A549 (cell line): Measurements from ENCODE around the gene SORCS2. TPM values are rescaled to one million over a fixed set of nuclear protein-coding genes. Genes with fewer than 3 reads are reported as not detected.

Experiments
- ATAC-seq, 2 experiments: fragments of 200-7000 bp in 1 of 2; fragments of >200 bp in 1 of 2; cut with Nextera tagmentation in 1 of 2; cut with Tn5 transposase in 1 of 2; 3 replicates each; pipeline versions ENCODE4 v1.8.0 to v1.9.1; 2018 to 2020; ENCODE audit warnings: mild to moderate bottlenecking in 1 of 2, moderate library complexity in 1 of 2
- CTCF ChIA-PET: fragments of 300-600 bp; sonication (Branson Sonifier 250); formaldehyde crosslinking; extraction: SDS; loops from one replicate; lab custom pipeline; 2021; ENCODE audit warnings: antibody characterized with exemption, inconsistent platforms; lab: Yijun Ruan, JAX
- POLR2A ChIA-PET: fragments of 350-600 bp; formaldehyde crosslinking; extraction: SDS; loops from one replicate; lab custom pipeline; 2021; ENCODE audit warnings: antibody characterized with exemption, inconsistent platforms; lab: Yijun Ruan, JAX
- DNase-seq, 2 experiments: peaks; one replicate each; pipeline versions ENCODE4 v3.0.0 to v3.0.0-alpha.2; 2011 to 2016; ENCODE audit warnings: low read depth in 1 of 2, low spot score in 1 of 2
- FAIRE-seq: peaks from 2 replicates; lab custom pipeline; 2011; peaks lifted over from hg19 to GRCh38; lab: Jason Lieb, UNC
- H3K27ac ChIP-seq, 2 experiments: fragments of >200 bp; sonication (Bioruptor Twin); formaldehyde crosslinking; 3 replicates each; pipeline ENCODE4 v1.5.1; 2016 to 2017
- H3K4me1 ChIP-seq: fragments of >200 bp; sonication (Bioruptor Twin); formaldehyde crosslinking; 3 replicates; pipeline ENCODE4 v1.6.1; 2016
- H3K4me2 ChIP-seq: fragments of >200 bp; sonication (Bioruptor Twin); formaldehyde crosslinking; 3 replicates; pipeline ENCODE4 v1.6.1; 2016
- H3K4me3 ChIP-seq: fragments of >200 bp; sonication (Bioruptor Twin); formaldehyde crosslinking; 3 replicates; pipeline ENCODE4 v1.5.1; 2016
- H3K9me3 ChIP-seq: fragments of >200 bp; sonication (Bioruptor Twin); formaldehyde crosslinking; 3 replicates; pipeline ENCODE4 v1.6.1; 2016
- BHLHE40 ChIP-seq: IDR thresholded peaks from 2 replicates; pipeline ENCODE4 v1.6.1; 2012; ENCODE audit warnings: low read depth, low read length, inconsistent platforms
- CEBPB ChIP-seq, 2 experiments: fragments of >200 bp in 1 of 2; sonication (Bioruptor Twin) in 1 of 2; formaldehyde crosslinking in 1 of 2; IDR thresholded peaks; 2 replicates each; pipeline ENCODE4 v1.6.1; 2012 to 2016
- CHD4 ChIP-seq: fragments of 200-600 bp; sonication (generic); IDR thresholded peaks from 2 replicates; pipeline ENCODE4 v1.6.1; 2016; ENCODE audit warnings: antibody characterized with exemption, mild to moderate bottlenecking, borderline replicate concordance
- EHF ChIP-seq: fragments of 250-450 bp; sonication (Bioruptor Pico); IDR thresholded peaks from 2 replicates; pipeline ENCODE4 v1.5.0; 2020; ENCODE audit warnings: mild to moderate bottlenecking
- EHMT2 ChIP-seq: fragments of 200-600 bp; sonication (generic); IDR thresholded peaks from 2 replicates; pipeline ENCODE4 v1.6.1; 2016; ENCODE audit warnings: antibody characterized with exemption, low read depth, mild to moderate bottlenecking, moderate library complexity
- EP300 ChIP-seq, 2 experiments: fragments of >200 bp; sonication (Bioruptor Twin); formaldehyde crosslinking; IDR thresholded peaks; 2 replicates in 1 of 2; 3 replicates in 1 of 2; pipeline ENCODE4 v1.6.1; 2016 to 2017
- ESRRA ChIP-seq: fragments of 150-350 bp; IDR thresholded peaks from 2 replicates; pipeline ENCODE4 v1.6.1; 2014; ENCODE audit warnings: mild to moderate bottlenecking, low read length, borderline replicate concordance
- FOXS1 ChIP-seq: fragments of 250-450 bp; sonication (Bioruptor Pico); IDR thresholded peaks from 2 replicates; pipeline ENCODE4 v1.5.0; 2020; ENCODE audit warnings: mild to moderate bottlenecking, moderate library complexity
- JUNB ChIP-seq: fragments of >200 bp; sonication (Bioruptor Twin); formaldehyde crosslinking; IDR thresholded peaks from 2 replicates; pipeline ENCODE4 v1.6.1; 2016
- NPAS2 ChIP-seq: fragments of 250-450 bp; sonication (Bioruptor Pico); IDR thresholded peaks from 2 replicates; pipeline ENCODE4 v1.8.0; 2022; ENCODE audit warnings: mild to moderate bottlenecking, moderate library complexity, borderline replicate concordance
- PHF8 ChIP-seq: fragments of 200-600 bp; sonication (generic); IDR thresholded peaks from 2 replicates; pipeline ENCODE4 v1.6.1; 2016; ENCODE audit warnings: low read depth, mild to moderate bottlenecking, antibody characterized with exemption, moderate library complexity, borderline replicate concordance
- POLR2A ChIP-seq: IDR thresholded peaks from 2 replicates; pipeline ENCODE4 v1.6.1; 2012; ENCODE audit warnings: mild to moderate bottlenecking, low read length
- RAD21 ChIP-seq, 2 experiments: fragments of >200 bp in 1 of 2; sonication (Bioruptor Twin) in 1 of 2; formaldehyde crosslinking in 1 of 2; IDR thresholded peaks in 1 of 2; conservative IDR thresholded peaks in 1 of 2; 2 replicates in 1 of 2; 3 replicates in 1 of 2; pipeline ENCODE4 v1.6.1; 2012 to 2018; ENCODE audit warnings: inconsistent platforms in 1 of 2
- RCOR1 ChIP-seq: fragments of 150-350 bp; IDR thresholded peaks from 2 replicates; pipeline ENCODE4 v1.6.1; 2014; ENCODE audit warnings: antibody characterized with exemption, low read length, low read depth
- SMC3 ChIP-seq: fragments of >200 bp; sonication (Bioruptor Twin); formaldehyde crosslinking; IDR thresholded peaks from 3 replicates; pipeline ENCODE4 v1.6.1; 2018; ENCODE audit warnings: inconsistent platforms
- SREBF2 ChIP-seq: fragments of 450-650 bp; IDR thresholded peaks from 2 replicates; pipeline ENCODE4 v1.6.1; 2014; ENCODE audit warnings: mild to moderate bottlenecking, moderate library complexity
- TP53 ChIP-seq: fragments of 250-450 bp; sonication (Bioruptor Pico); IDR thresholded peaks from 2 replicates; pipeline ENCODE4 v1.5.0; 2021; ENCODE audit warnings: mild to moderate bottlenecking, moderate library complexity
- ZC3H11A ChIP-seq: fragments of 450-650 bp; IDR thresholded peaks from 2 replicates; pipeline ENCODE4 v1.6.1; 2014; ENCODE audit warnings: antibody characterized with exemption, mild to moderate bottlenecking
- ZNF302 ChIP-seq: fragments of 250-450 bp; sonication (Bioruptor Pico); IDR thresholded peaks from 2 replicates; pipeline ENCODE4 v1.9.0; 2021; ENCODE audit warnings: inconsistent platforms, mild to moderate bottlenecking, moderate library complexity
- whole genome bisulfite sequencing: methylation state at CpG from one replicate; pipeline ENCODE4 v1.1.6; 2017; ENCODE audit errors: missing lambda C conversion rate; 5-methylcytosine and 5-hydroxymethylcytosine counted together
- polyA plus RNA-seq, 4 experiments: library from polyadenylated mRNA; depleted of rRNA in 3 of 4; stranded (reverse); fragments of >200 nt; fragmentation: RNase III in 1 of 4; extraction: RNeasy Plus Mini Kit Qiagen cat#74134 plus additional on column Dnase treatment in 1 of 4; gene quantifications; 2 replicates in 3 of 4; 3 replicates in 1 of 4; pipeline ENCODE4 v1.2.3, GENCODE V29; 2011 to 2017
- TF ChIP-seq, protein P1 (sequence below): fragments of >200 bp; sonication (Bioruptor Twin); formaldehyde crosslinking; IDR thresholded peaks from 3 replicates; pipeline ENCODE4 v1.5.1; 2016
- TF ChIP-seq, protein P2 (sequence below): fragments of 150-350 bp; IDR thresholded peaks from 2 replicates; pipeline ENCODE4 v1.6.1; 2014; ENCODE audit warnings: low read depth, mild to moderate bottlenecking, low read length
- TF ChIP-seq, protein P3 (sequence below): fragments of >200 bp; sonication (Bioruptor Twin); formaldehyde crosslinking; IDR thresholded peaks from 3 replicates; pipeline ENCODE4 v1.6.1; 2016
- TF ChIP-seq, protein P4 (sequence below): fragments of >200 bp; sonication (Bioruptor Twin); formaldehyde crosslinking; IDR thresholded peaks from 2 replicates; pipeline ENCODE4 v1.6.1; 2016

Gene SORCS2
- polyA plus RNA-seq, 2 of the 4 experiments (the other 2 are of a cell fraction) = 1.4 to 4.6 TPM

DNA sequence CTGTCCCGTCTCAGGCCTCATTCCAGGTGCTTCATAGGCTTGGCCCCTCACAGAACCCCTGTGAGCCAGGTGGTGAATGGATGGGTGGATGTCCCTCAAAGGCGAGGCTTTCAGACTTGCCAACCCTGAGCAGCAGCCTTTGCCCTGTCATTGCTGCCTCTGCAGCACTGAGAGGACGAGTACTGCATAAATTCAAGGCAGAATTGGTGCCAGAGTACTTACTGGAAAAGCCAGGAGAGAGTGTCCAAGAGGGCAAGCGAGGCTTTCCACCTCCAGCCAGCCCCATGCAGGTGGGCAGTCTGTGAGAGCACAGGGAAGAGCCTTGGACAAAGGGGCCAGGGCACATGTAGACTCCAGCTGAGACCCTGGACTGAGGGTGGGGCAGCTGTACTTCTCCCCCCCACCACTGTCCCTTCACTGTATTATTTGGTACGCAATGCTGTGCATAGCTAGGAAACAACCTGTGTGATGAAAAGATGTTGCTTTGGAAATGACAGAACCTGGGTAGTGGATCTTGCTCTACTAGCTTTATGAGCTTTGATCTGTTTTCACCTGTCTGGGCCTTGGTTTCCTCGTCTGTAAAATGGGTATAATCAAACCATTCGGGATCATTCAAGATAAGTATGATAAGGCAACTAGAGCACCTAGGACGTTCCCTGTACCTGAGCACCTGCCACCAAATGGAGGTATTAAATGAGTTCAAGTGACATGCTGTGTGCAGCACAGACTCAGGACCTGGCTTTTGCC lies 467.3 kb downstream of the SORCS2 start:
- no peak for FAIRE-seq
- whole genome bisulfite sequencing = 73% methylated on average over 8 of the region's 8 CpGs

DNA sequence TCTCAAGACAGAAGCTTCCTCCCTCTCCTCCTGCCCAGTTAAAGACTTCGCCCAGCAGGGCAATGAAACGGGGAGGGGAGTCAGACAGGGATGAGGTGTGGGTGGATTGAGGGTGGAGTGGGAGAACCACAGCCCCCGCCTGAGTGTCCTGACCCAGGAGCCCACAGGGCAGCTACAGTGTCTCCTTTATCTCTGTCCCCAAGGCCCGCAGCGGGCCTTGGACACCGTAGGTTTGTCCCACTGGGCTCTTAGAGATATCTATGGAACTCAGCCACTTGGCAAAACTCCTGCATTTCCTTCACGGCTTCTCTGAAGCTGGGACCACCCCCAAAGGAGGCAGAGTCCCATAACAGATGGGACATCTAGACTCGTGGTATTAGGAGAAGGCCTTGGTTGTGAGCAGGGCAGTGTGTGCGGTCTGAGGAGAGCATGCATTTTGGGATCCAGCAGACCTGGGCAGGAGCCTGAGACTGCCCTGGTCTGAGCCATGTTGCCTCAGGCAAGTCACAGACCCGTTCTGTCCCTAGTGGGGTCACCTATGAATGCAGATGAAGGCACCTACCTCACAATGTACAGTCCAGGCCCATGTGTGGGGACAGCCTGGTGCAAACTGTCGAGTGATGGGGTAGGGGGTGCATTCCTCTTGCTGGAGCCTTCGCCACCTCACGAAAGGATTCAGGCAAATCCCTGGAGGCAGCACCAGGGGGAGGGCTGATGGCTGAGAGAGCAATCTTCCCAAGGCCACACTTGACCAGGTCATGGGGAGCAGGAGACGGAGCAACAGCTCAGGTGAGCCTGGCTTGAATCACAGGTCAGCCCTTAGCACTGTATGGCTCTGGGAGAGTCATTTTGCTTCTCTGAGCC lies 468.1 kb downstream of the SORCS2 start:
- CTCF ChIA-PET = interaction anchor here (1.5 kb wide), 1 partner anchor 60 kb away, joined by 5 read pairs; no protein-coding TSS in a partner anchor
- POLR2A ChIA-PET = no interaction called here
- Histone ChIP-seq H3K4me3 (no peak overlapping the region), H3K27ac (no peak overlapping the region), H3K4me2 (no peak overlapping the region), H3K4me1 (no peaks in the 10 kb centered on the region), H3K9me3 (no peaks in the 10 kb centered on the region)
- 71% methylated on average over 8 of the region's 14 CpGs for WGBS
- ATAC-seq (no peak), FAIRE-seq (no peak), DNase-seq (no peak)
- TF ChIP-seq, protein P1, sequence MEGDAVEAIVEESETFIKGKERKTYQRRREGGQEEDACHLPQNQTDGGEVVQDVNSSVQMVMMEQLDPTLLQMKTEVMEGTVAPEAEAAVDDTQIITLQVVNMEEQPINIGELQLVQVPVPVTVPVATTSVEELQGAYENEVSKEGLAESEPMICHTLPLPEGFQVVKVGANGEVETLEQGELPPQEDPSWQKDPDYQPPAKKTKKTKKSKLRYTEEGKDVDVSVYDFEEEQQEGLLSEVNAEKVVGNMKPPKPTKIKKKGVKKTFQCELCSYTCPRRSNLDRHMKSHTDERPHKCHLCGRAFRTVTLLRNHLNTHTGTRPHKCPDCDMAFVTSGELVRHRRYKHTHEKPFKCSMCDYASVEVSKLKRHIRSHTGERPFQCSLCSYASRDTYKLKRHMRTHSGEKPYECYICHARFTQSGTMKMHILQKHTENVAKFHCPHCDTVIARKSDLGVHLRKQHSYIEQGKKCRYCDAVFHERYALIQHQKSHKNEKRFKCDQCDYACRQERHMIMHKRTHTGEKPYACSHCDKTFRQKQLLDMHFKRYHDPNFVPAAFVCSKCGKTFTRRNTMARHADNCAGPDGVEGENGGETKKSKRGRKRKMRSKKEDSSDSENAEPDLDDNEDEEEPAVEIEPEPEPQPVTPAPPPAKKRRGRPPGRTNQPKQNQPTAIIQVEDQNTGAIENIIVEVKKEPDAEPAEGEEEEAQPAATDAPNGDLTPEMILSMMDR = no peak

More for the DNA sequence above, 467.3 kb downstream of the SORCS2 start:
- DNase-seq = no peak
- H3K4me1 ChIP-seq = no peaks in the 10 kb centered on the region
- no peaks in the 10 kb centered on the region for H3K9me3 ChIP-seq
- ATAC-seq = no peak
- ChIA-PET CTCF (no interaction called here), POLR2A (no interaction called here)
- no peak overlapping the region for H3K4me3 ChIP-seq
- TF ChIP-seq EHF (CRISPR knock-in tag) = no peak
- no peak for TF ChIP-seq SREBF2
- TF ChIP-seq FOXS1 (CRISPR knock-in tag) = no peak
- TF ChIP-seq, protein P2, sequence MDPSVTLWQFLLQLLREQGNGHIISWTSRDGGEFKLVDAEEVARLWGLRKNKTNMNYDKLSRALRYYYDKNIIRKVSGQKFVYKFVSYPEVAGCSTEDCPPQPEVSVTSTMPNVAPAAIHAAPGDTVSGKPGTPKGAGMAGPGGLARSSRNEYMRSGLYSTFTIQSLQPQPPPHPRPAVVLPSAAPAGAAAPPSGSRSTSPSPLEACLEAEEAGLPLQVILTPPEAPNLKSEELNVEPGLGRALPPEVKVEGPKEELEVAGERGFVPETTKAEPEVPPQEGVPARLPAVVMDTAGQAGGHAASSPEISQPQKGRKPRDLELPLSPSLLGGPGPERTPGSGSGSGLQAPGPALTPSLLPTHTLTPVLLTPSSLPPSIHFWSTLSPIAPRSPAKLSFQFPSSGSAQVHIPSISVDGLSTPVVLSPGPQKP = no peak
- TF ChIP-seq, protein P3, sequence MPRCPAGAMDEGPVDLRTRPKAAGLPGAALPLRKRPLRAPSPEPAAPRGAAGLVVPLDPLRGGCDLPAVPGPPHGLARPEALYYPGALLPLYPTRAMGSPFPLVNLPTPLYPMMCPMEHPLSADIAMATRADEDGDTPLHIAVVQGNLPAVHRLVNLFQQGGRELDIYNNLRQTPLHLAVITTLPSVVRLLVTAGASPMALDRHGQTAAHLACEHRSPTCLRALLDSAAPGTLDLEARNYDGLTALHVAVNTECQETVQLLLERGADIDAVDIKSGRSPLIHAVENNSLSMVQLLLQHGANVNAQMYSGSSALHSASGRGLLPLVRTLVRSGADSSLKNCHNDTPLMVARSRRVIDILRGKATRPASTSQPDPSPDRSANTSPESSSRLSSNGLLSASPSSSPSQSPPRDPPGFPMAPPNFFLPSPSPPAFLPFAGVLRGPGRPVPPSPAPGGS = no peak
- TF ChIP-seq EP300 (IDR thresholded peaks at IDR 0.05) = no peak
- no peak for TF ChIP-seq RAD21 (conservative IDR thresholded peaks at IDR 0.05 in 1 of 2, IDR thresholded peaks at IDR 0.05 in 1 of 2)
- TF ChIP-seq ZNF302 (CRISPR knock-in tag) = no peak
- TF ChIP-seq PHF8 = no peak
- TF ChIP-seq TP53 = no peak
- no peak for TF ChIP-seq ESRRA
- TF ChIP-seq BHLHE40 = no peak
- no peak for TF ChIP-seq CHD4
- no peak for TF ChIP-seq SMC3
- no peak overlapping the region for H3K4me2 ChIP-seq
- no peak overlapping the region for H3K27ac ChIP-seq

DNA sequence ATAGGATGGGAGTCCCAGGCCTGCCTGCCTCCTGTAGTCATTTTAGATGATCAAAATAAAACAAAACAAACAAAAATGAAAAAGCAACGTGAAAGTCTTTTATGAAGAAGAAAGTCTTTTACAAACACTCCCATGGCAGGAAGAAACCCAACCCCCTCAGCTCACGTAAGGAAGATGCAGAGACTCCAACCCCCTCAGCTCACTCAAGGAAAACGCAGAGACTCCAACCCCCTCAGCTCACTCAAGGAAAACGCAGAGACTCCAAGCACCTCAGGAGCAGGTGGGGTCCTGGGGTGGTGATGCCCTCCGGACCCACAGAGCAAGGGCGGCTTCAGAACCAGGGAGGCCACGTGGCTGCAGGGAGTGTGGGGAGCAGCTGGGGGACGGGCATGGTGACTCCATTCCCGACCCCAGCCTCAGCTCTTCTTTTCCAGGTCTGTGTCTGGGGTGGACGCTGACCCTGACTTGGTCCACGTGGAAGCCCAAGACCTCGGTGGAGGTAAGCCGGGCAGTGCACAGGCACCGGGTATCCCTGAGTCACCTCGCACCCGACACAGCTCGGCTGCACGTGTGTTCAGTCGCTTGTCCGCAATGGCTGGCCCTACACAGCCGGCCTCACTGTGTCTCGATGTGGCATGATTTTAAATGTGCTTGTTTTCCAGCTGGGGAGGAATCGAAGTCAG lies 468.9 kb downstream of the SORCS2 start:
- Histone ChIP-seq H3K4me2 (no peak overlapping the region), H3K4me1 (no peaks in the 10 kb centered on the region), H3K4me3 (no peak overlapping the region), H3K9me3 (no peaks in the 10 kb centered on the region), H3K27ac (no peak overlapping the region)
- no peak for DNase-seq
- 77% methylated on average over 21 of the region's 23 CpGs for WGBS
- TF ChIP-seq EHMT2 (no peak), JUNB (no peak), ZC3H11A (no peak), EHF (CRISPR knock-in tag) (no peak), NPAS2 (CRISPR knock-in tag) (no peak), PHF8 (no peak), CEBPB (IDR thresholded peaks at IDR 0.05) (no peak), POLR2A (no peak; the same call in 1 of the 2 replicates), RCOR1 (no peak), ZNF302 (CRISPR knock-in tag) (no peak)
- TF ChIP-seq, protein P4, sequence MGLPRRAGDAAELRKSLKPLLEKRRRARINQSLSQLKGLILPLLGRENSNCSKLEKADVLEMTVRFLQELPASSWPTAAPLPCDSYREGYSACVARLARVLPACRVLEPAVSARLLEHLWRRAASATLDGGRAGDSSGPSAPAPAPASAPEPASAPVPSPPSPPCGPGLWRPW = no peak
- ChIA-PET CTCF (interaction anchor here (1.5 kb wide), 1 partner anchor 59 kb away, joined by 5 read pairs; no protein-coding TSS in a partner anchor), POLR2A (no interaction called here)
- FAIRE-seq = no peak
- no peak for ATAC-seq
